AG20443 (cell line): ENCODE measurements around the gene PEBP1.

Experiments used
- DNase-seq: peaks from one replicate; pipeline ENCODE4 v3.0.0; 2012; ENCODE audit warnings: low spot score, mixed read lengths

The PEBP1 gene

GRCh38 chr12:118193958-118194357 is 58.0 kb downstream of the PEBP1 start:
- DNase-seq = no peak
